ENCODE measurements around the gene LMO1.

GRCh38 chr11:8194956-8195355 is 68.7 kb downstream of the LMO1 start:
- no peak for TF ChIP-seq YY1 (IDR thresholded peaks at IDR 0.05; ENCODE audit: low read depth)
- TF ChIP-seq CEBPB (IDR thresholded peaks at IDR 0.05) = no peak
- no peak for TF ChIP-seq MAX (IDR thresholded peaks at IDR 0.05)
- no peak for TF ChIP-seq REST (IDR thresholded peaks at IDR 0.05; ENCODE audit: low read depth)
- no peak for TF ChIP-seq EGR1 (IDR thresholded peaks at IDR 0.05)
- no peak for TF ChIP-seq RAD21 (IDR thresholded peaks at IDR 0.05; ENCODE audit: low read depth)
- TF ChIP-seq TEAD4 (IDR thresholded peaks at IDR 0.05) = no peak
- no peak for TF ChIP-seq FOXM1 (IDR thresholded peaks at IDR 0.05; ENCODE audit: borderline replicate concordance, low read depth)
- no peak for TF ChIP-seq USF1 (IDR thresholded peaks at IDR 0.05)
- no peak for TF ChIP-seq TCF12 (IDR thresholded peaks at IDR 0.05; ENCODE audit: low read depth)
- TF ChIP-seq NFIC (IDR thresholded peaks at IDR 0.05) = no peak
- no peak for TF ChIP-seq EP300 (IDR thresholded peaks at IDR 0.05; ENCODE audit: borderline replicate concordance)
- no peak for TF ChIP-seq ZBTB7A (IDR thresholded peaks at IDR 0.05; ENCODE audit: low read depth)

Measured in Ishikawa (cell line).